ENCODE results near the gene NANS. TPM values are rescaled to one million over a fixed set of nuclear protein-coding genes. Genes with fewer than 3 reads are reported as not detected.
"Not testable (repeated sequence)": the region's sequence is repeated elsewhere in the genome, so short reads cannot be mapped to it uniquely, and the experiment has no call there.

NANS gene
- total RNA-seq, 1 donor from 2014 or later: 30.0 TPM

- DNase-seq: no peak
These were observed 17.6 kb upstream of the NANS start for GRCh38 chr9:98038958-98039357.

- DNase-seq: no peak
These were observed 16.9 kb upstream of the NANS start for GRCh38 chr9:98039607-98040017.

- no peak for DNase-seq
These were observed 16.3 kb upstream of the NANS start for GRCh38 chr9:98040212-98040611.

- DNase-seq: no peak
These were observed 12.6 kb upstream of the NANS start for GRCh38 chr9:98043915-98044314.

- no peak for DNase-seq
These were observed 11.0 kb upstream of the NANS start for GRCh38 chr9:98045234-98046179.

GRCh38 chr9:98046180-98046543 lies 10.4 kb upstream of the NANS start:
- no peak for DNase-seq

GRCh38 chr9:98047002-98047401 lies 9.5 kb upstream of the NANS start:
- DNase-seq: no peak

GRCh38 chr9:98049288-98050072 lies 7.1 kb upstream of the NANS start:
- DNase-seq: no peak

GRCh38 chr9:98050351-98050750 lies 6.2 kb upstream of the NANS start:
- no peak for DNase-seq

GRCh38 chr9:98054376-98054951 lies 2.1 kb upstream of the NANS start:
- DNase-seq: no peak

- peak; percentile 52 for DNase-seq
These were observed 737 bp downstream of the NANS start for GRCh38 chr9:98057138-98057799.

GRCh38 chr9:98062161-98062560 lies 5.6 kb downstream of the NANS start:
- no peak for DNase-seq

- DNase-seq: no peak
These were observed 8.3 kb downstream of the NANS start for GRCh38 chr9:98064623-98065392.

GRCh38 chr9:98066235-98066634 lies 9.7 kb downstream of the NANS start:
- DNase-seq: no peak

GRCh38 chr9:98067184-98067583 lies 10.7 kb downstream of the NANS start:
- no peak for DNase-seq

- DNase-seq: no peak
These were observed 13.0 kb downstream of the NANS start for GRCh38 chr9:98069551-98069950.

- no peak for DNase-seq
These were observed 14.2 kb downstream of the NANS start for GRCh38 chr9:98070704-98071103.

- DNase-seq: no peak
These were observed 15.2 kb downstream of the NANS start for GRCh38 chr9:98071737-98072136.

GRCh38 chr9:98074115-98074990 lies 17.8 kb downstream of the NANS start:
- DNase-seq: no peak

GRCh38 chr9:98075332-98075805 lies 18.8 kb downstream of the NANS start:
- DNase-seq: no peak

- DNase-seq: not testable (repeated sequence)
These were observed 20.0 kb downstream of the NANS start for GRCh38 chr9:98076514-98076890.
